GM18526 (cell line): ENCODE measurements around the gene TLR5.

Source experiments
- POLR2A ChIP-seq: IDR thresholded peaks from 3 replicates; pipeline ENCODE4 v1.6.1; 2011; ENCODE audit not compliant: insufficient read length; ENCODE audit errors: extremely low read depth

TLR5 gene

GRCh38 chr1:223074445-223075300, 68.4 kb downstream of the TLR5 start:
- no peak for TF ChIP-seq POLR2A

- TF ChIP-seq POLR2A = no peak
Observed at GRCh38 chr1:223068900-223069665, 74.0 kb downstream of the TLR5 start.

- no peak for TF ChIP-seq POLR2A
Observed at GRCh38 chr1:223067914-223068313, 75.1 kb downstream of the TLR5 start.

DNA sequence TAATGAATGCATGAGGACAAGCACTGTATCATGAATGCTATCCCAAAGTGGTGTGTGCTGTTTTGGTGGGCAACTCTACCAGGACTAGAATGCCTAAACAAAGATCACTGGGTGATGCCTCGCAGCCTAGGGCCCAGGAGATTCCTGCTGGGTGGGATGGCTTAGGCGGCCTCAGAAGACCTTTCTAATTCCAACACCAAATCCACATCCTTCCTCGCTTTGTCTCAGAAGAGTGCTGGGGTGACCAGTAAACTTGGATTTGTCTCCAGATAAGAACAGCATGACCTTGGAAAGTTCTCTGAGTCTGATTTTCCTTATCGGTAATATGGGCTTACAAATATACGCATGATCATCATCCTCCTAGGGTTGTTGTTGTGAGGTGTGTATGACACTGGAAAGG, 76.6 kb downstream of the TLR5 start:
- TF ChIP-seq POLR2A = no peak

DNA sequence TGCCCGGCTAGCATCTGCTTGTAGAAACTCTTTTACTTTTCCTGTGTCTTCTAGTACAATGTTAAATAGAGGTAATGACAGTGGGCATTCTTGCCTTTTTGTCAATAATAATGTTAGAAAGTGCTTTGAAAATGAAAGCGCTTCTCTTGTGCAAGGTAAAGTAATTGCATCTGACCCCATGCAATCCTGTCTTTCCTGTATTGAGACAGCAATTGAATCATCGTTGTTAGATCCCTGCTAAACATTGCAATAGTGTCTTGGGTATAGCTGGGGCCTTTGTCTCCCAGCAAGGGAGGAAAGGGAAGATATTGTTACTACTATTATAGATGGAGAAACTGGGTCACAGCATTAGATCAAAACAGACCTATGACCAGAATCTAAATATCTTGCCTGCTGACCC, 80.9 kb downstream of the TLR5 start:
- TF ChIP-seq POLR2A = no peak

GRCh38 chr1:223059526-223059925, 83.5 kb downstream of the TLR5 start:
- TF ChIP-seq POLR2A = no peak
